ENCODE data around the gene EGR4. TPM values are rescaled to one million over a fixed set of nuclear protein-coding genes. Genes with fewer than 3 reads are reported as not detected.
A peak's percentile ranks its signal among the peaks of the same experiment; 100 is the strongest.

Gene EGR4
- total RNA-seq, 2 experiments from 2014 or later, result 0.09 to 0.15 TPM

DNA sequence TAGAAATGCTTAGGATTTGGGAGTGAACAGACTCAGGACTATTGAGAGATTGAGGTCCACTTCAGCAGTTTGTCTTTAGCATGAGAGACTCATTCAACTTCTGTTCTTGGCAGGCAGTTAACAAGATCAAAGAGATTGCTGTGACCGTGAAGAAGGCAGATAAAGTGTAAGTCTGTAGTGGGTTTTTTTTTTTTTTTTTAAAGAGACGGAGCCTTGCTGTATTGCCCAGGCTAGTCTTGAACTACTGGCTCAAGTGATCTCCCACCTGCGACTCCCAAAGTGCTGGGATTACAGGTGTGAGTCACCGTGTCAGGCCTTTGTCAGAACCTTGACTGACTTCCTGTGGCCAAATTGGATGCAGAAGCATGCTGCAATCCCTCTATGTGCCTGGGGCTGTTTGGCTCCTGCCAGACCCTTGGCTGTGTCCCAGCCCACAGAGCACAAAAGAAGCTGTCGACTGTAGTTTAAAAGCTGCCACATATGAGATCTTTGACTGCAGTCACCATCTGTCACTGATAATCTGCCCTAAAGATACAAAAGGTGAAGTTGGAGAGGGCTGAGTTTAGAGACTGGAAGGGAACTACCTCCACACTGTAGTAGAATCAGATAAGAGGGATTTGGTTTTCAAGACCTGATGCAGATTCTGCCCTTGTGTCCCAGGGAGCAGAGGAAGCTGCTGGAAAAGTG, 49.3 kb downstream of the EGR4 start:
- Mint-ChIP-seq H3K27me3 (no peaks in the 10 kb centered on the region), H3K4me3 (no peak overlapping the region), H3K27ac (peak overlapping the region; percentile 66), H3K9me3 (ENCODE audit: low read depth) (no peaks in the 10 kb centered on the region), H3K36me3 (peaks cover 50% of the 10 kb centered on the region), H3K4me1 (peaks cover 34% of the 10 kb centered on the region)
- CTCF ChIA-PET, result interaction anchor here (0.7 to 2.1 kb wide), 3 partner anchors 9 to 31 kb away, joined by 3 to 6 read pairs (median 5); partner anchors contain the start of genes CCT7 and PRADC1
- ATAC-seq (no peak), DNase-seq (no peak)

Other genes with a start within 250 kb of the EGR4 start
- gene SFXN5, start 221.8 kb downstream of the EGR4 start, total RNA-seq, result 10 to 100 TPM; 12.4 to 20.0 TPM
- gene RAB11FIP5, start 180.6 kb downstream of the EGR4 start, total RNA-seq, result 1 to 10 TPM; 1.1 to 2.9 TPM
- not detected for gene NOTO, start 91.0 kb downstream of the EGR4 start, total RNA-seq
- gene SMYD5, start 79.3 kb downstream of the EGR4 start, total RNA-seq, result 10 to 100 TPM; 17.0 to 26.8 TPM
- 10 to 100 TPM; 13.7 to 14.7 TPM for gene PRADC1, start 60.3 kb downstream of the EGR4 start, total RNA-seq
- 100 to 1,000 TPM; 362 to 449 TPM for gene CCT7, start 59.2 kb downstream of the EGR4 start, total RNA-seq
- 10 to 100 TPM; 28.2 to 31.5 TPM for gene FBXO41, start 9.1 kb downstream of the EGR4 start, total RNA-seq
- gene ALMS1, start 92.3 kb upstream of the EGR4 start, total RNA-seq, result 10 to 100 TPM; 12.9 to 19.6 TPM

Measured in activated CD8-positive, alpha-beta memory T cell treated with anti-CD3 and anti-CD28 coated beads, Interleukin-2, amount 10 ng/mL, durations not matched to agents 7 days and 5 days (primary cell).